ENCODE data around the gene MMD. TPM values are rescaled to one million over a fixed set of nuclear protein-coding genes. Genes with fewer than 3 reads are reported as not detected.

Gene MMD
- total and polyA plus RNA-seq, 2 of the 13 experiments (the other 11 are each of a cell fraction or from before 2014, with no cell fraction given): 121 to 225 TPM

DNA sequence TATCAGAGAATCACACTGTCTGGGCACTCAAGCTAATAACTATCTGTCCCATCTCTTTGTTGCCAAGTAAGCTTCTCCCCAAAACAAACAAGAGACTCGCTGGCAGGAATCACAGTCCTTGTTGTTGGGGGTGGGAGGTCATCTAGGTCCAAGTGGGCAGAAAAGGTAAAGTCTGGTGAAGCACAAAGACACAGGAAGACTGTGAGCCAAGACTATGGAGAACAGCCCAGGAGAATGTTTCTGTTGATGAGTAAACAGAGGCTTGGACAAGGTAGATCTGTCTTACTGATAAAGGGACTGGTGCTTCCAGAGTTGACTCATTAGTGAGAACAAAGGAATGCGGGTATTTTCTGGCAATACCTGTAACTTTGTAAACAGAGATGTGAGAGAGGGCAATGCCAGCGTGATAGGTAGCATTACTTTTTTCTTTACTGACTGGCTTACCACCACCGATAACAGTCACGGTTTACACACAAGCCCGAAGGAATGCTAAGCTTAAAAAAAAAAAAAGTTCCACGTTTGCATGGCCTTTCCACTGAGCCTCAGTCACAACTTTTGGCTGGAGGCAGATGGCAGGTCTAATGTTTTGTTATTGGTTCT is 11.5 kb upstream of the MMD start (continued):
- TF ChIP-seq RFXAP (CRISPR knock-in tag; IDR thresholded peaks at IDR 0.05; ENCODE audit: borderline replicate concordance) (peak; percentile 39; the same call in 1 of the 2 replicates), MED8 (CRISPR knock-in tag; IDR thresholded peaks at IDR 0.05; ENCODE audit: insufficient replicate concordance) (peak; percentile 60), RFX5 (IDR thresholded peaks at IDR 0.05; ENCODE audit: low read depth, low read length) (no peak), ZC3H4 (CRISPR knock-in tag; IDR thresholded peaks at IDR 0.05; ENCODE audit: borderline replicate concordance) (peak; percentile 2; the same call in 1 of the 2 replicates), HOXA3 (CRISPR knock-in tag; IDR thresholded peaks at IDR 0.05) (0 out of 2 replicates have a peak, but pooled peaks have one; percentile 21), GATAD2A (CRISPR knock-in tag; IDR thresholded peaks at IDR 0.05) (peak; percentile 62), NFE2L2 (IDR thresholded peaks at IDR 0.05; ENCODE audit: low read length) (no peak), SOX6 (IDR thresholded peaks at IDR 0.05) (no peak), SOX6 (CRISPR knock-in tag; IDR thresholded peaks at IDR 0.05) (peak; percentile 93), KIAA2018 (CRISPR knock-in tag; IDR thresholded peaks at IDR 0.05; ENCODE audit: borderline replicate concordance) (no peak), TOE1 (CRISPR knock-in tag; IDR thresholded peaks at IDR 0.05) (no peak), NBN (conservative IDR thresholded peaks at IDR 0.05) (no peak), HOXD1 (CRISPR knock-in tag; IDR thresholded peaks at IDR 0.05) (peak; percentile 20; the same call in 1 of the 2 replicates), RAD51 (IDR thresholded peaks at IDR 0.05; ENCODE audit: borderline replicate concordance) (no peak), IKZF5 (CRISPR knock-in tag; IDR thresholded peaks at IDR 0.05) (peak; percentile 35), ZBTB8A (CRISPR knock-in tag; IDR thresholded peaks at IDR 0.05; ENCODE audit: borderline replicate concordance, low read depth) (no peak), ZFP90 (CRISPR knock-in tag; IDR thresholded peaks at IDR 0.05; ENCODE audit: borderline replicate concordance) (peak; percentile 67; the same call in 1 of the 2 replicates), ATF3 (CRISPR knock-in tag; IDR thresholded peaks at IDR 0.05) (peak; percentile 48; the same call in 1 of the 2 replicates), MED13 (CRISPR knock-in tag; IDR thresholded peaks at IDR 0.05) (peak; percentile 54), LBX2 (CRISPR knock-in tag; IDR thresholded peaks at IDR 0.05; ENCODE audit: borderline replicate concordance) (no peak), BORCS8-MEF2B (CRISPR knock-in tag; IDR thresholded peaks at IDR 0.05) (no peak), JUNB (CRISPR knock-in tag; IDR thresholded peaks at IDR 0.05; ENCODE audit: borderline replicate concordance) (peak; percentile 63; the same call in 1 of the 2 replicates)
